DND-41 (cell line): Measurements from ENCODE around the gene ADGRG6.

Experiments
- EZH2 ChIP-seq: IDR thresholded peaks from 3 replicates; pipeline ENCODE4 v1.6.1; 2012; ENCODE audit warnings: borderline replicate concordance, low read depth, mild to moderate bottlenecking, moderate library complexity, low read length, inconsistent platforms; ENCODE audit not compliant: severe bottlenecking
- TF ChIP-seq, protein P1 (sequence below): IDR thresholded peaks from 2 replicates; pipeline ENCODE4 v1.5.1; 2012; ENCODE audit warnings: borderline replicate concordance, low read length, moderate library complexity, mild to moderate bottlenecking; ENCODE audit not compliant: poor library complexity, severe bottlenecking; ENCODE audit errors: extremely low read depth

DNA sequence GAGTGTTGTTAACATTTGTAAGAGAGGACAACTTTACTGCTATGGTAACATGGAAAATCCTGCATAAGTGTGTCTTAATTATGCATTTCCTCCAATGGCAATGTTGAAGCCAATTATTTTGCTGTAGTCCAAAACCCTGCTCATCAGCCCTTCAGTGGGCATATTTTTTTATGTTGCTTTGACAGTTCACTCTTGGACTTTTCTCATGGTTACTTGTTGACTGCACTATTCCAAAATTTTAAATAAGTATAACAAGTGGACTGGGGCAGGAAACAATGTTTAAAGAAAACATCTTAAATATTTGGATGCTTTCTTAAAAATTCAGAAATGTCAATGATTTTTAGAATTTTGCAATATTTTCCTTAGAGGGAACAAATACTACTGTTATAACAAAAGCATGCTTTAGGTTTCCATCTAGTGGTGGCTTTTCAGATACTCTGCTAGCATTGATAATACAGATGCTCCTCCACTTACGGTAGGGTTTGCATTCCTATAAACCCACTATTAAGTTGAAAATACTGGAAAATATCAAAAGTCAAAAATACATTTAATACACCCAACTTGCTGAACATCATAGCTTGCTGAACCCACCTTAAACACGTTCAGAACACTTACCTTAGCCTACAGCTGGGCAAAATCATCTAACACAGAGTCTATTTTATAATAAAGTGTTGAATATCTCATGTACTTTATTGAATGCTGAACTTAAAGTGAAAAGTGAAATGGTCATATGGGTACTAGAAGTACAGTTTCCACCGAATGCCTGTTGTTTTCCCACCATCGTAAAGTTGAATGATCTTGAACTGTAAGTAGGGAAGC lies 86.4 kb downstream of the ADGRG6 start:
- TF ChIP-seq, protein P1, sequence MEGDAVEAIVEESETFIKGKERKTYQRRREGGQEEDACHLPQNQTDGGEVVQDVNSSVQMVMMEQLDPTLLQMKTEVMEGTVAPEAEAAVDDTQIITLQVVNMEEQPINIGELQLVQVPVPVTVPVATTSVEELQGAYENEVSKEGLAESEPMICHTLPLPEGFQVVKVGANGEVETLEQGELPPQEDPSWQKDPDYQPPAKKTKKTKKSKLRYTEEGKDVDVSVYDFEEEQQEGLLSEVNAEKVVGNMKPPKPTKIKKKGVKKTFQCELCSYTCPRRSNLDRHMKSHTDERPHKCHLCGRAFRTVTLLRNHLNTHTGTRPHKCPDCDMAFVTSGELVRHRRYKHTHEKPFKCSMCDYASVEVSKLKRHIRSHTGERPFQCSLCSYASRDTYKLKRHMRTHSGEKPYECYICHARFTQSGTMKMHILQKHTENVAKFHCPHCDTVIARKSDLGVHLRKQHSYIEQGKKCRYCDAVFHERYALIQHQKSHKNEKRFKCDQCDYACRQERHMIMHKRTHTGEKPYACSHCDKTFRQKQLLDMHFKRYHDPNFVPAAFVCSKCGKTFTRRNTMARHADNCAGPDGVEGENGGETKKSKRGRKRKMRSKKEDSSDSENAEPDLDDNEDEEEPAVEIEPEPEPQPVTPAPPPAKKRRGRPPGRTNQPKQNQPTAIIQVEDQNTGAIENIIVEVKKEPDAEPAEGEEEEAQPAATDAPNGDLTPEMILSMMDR: peak; percentile 68
- TF ChIP-seq EZH2: no peak
